Astrocyte of the spinal cord (primary cell): ENCODE data around the gene ACOX3.

Source experiments
- DNase-seq: peaks from one replicate; pipeline ENCODE4 v3.0.0; 2011; ENCODE audit warnings: low read depth, low spot score
- H3K4me3 ChIP-seq: 2 replicates; pipeline ENCODE4 v1.5.1; 2011; ENCODE audit warnings: low read depth, mild to moderate bottlenecking, low read length, moderate library complexity
- CTCF ChIP-seq: IDR thresholded peaks from 2 replicates; pipeline ENCODE4 v1.5.1; 2012; ENCODE audit warnings: low read depth, mild to moderate bottlenecking, low read length, inconsistent platforms
- in situ Hi-C: cut with HindIII; loops from 2 replicates; pipeline ENCODE4 v1.10.0; 2017; ENCODE audit warnings: low sequenced_read_pairs

ACOX3 gene

GRCh38 chr4:8368061-8368481 is 72.5 kb downstream of the ACOX3 start:
- H3K4me3 ChIP-seq: no peak overlapping the region
- no peak for TF ChIP-seq CTCF
- in situ Hi-C loops: no loop called here
- DNase-seq: no peak

DNA sequence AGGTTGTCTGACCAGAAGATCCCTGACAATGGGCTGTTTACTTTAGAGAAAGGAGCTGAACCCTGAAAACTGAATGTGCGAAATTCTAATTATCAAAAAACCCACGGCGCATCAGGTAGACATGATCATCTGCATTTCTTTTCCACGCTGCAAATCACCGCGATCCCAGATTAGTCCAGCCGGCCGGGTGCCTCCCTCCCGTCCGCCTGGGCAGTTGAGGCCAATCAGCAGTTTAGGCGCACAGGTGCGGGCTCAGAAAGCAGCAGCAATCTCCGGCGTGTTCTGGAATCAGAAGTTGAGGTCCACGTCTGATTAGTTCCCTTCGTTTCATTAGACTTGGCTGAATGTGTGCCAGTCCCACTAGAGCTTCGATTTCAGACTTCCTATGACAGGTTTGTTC is 73.9 kb downstream of the ACOX3 start:
- DNase-seq: no peak
- in situ Hi-C loops: no loop called here
- TF ChIP-seq CTCF: no peak
- no peak overlapping the region for H3K4me3 ChIP-seq

DNA sequence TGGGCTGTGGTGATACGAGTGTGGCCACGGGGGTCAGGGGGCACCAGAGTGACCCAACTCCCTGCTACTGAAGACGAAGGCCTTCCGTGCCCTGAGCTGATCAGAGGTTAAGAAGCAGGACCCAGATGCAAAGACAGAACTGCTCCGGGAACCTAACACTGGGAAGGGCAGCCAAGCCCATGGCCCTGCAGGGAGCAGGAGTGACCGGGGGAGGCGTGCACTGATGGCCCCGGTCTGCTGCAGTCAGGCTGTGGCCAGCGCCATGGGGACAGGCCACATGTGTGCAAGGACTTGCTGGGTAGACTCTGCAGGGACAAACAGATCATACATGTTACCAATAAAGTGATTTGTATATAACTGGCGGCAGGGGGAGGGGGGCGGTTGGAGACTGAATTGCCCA is 74.6 kb downstream of the ACOX3 start:
- DNase-seq: no peak
- TF ChIP-seq CTCF: no peak
- no peak overlapping the region for H3K4me3 ChIP-seq
- in situ Hi-C loops: no loop called here

- no peak overlapping the region for H3K4me3 ChIP-seq
- no peak for TF ChIP-seq CTCF
- DNase-seq: no peak
- in situ Hi-C loops: no loop called here
Observed at GRCh38 chr4:8365353-8365752, 75.2 kb downstream of the ACOX3 start.

- H3K4me3 ChIP-seq: no peak overlapping the region
- DNase-seq: no peak
- TF ChIP-seq CTCF: no peak
- in situ Hi-C loops: no loop called here
Observed at GRCh38 chr4:8364848-8365350, 75.6 kb downstream of the ACOX3 start.

GRCh38 chr4:8364141-8364540 is 76.4 kb downstream of the ACOX3 start:
- no peak for DNase-seq
- no peak for TF ChIP-seq CTCF
- H3K4me3 ChIP-seq: no peak overlapping the region
- in situ Hi-C loops: no loop called here

- H3K4me3 ChIP-seq: no peak overlapping the region
- in situ Hi-C loops: no loop called here
- no peak for DNase-seq
- no peak for TF ChIP-seq CTCF
Observed at GRCh38 chr4:8362483-8362882, 78.0 kb downstream of the ACOX3 start.
